ENCODE results near the gene FILIP1. TPM values are rescaled to one million over a fixed set of nuclear protein-coding genes. Genes with fewer than 3 reads are reported as not detected.

The FILIP1 gene
- total and polyA plus RNA-seq, 9 donors: 1.1 to 7.1 (median 2.7) TPM

GRCh38 chr6:75308250-75308988 is 185.2 kb downstream of the FILIP1 start:
- intact Hi-C loops (cut with DNase I): loop anchor here in 2 of 4 donors (10.0 kb wide), 1 partner anchor 206 kb away; no protein-coding TSS in a partner anchor
- Histone ChIP-seq H3K4me3 (no peak overlapping the region), H3K9me3 (no peaks in the 10 kb centered on the region), H3K4me1 (ENCODE audit: insufficient read depth) (no peaks in the 10 kb centered on the region), H3K27me3 (no peaks in the 10 kb centered on the region), H3K27ac (no peak overlapping the region), H3K36me3 (no peaks in the 10 kb centered on the region)
- WGBS, 3 donors: 70 to 76% (median 72%) methylated on average over 11 of the region's 11 CpGs
- DNase-seq: no peak
- no peak for TF ChIP-seq EP300 (IDR thresholded peaks at IDR 0.05)
- TF ChIP-seq, protein P1, sequence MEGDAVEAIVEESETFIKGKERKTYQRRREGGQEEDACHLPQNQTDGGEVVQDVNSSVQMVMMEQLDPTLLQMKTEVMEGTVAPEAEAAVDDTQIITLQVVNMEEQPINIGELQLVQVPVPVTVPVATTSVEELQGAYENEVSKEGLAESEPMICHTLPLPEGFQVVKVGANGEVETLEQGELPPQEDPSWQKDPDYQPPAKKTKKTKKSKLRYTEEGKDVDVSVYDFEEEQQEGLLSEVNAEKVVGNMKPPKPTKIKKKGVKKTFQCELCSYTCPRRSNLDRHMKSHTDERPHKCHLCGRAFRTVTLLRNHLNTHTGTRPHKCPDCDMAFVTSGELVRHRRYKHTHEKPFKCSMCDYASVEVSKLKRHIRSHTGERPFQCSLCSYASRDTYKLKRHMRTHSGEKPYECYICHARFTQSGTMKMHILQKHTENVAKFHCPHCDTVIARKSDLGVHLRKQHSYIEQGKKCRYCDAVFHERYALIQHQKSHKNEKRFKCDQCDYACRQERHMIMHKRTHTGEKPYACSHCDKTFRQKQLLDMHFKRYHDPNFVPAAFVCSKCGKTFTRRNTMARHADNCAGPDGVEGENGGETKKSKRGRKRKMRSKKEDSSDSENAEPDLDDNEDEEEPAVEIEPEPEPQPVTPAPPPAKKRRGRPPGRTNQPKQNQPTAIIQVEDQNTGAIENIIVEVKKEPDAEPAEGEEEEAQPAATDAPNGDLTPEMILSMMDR (IDR thresholded peaks at IDR 0.05): no peak
- no peak for TF ChIP-seq POLR2A (IDR thresholded peaks at IDR 0.05)

- Histone ChIP-seq H3K36me3 (no peaks in the 10 kb centered on the region), H3K27me3 (no peaks in the 10 kb centered on the region), H3K9me3 (no peaks in the 10 kb centered on the region), H3K4me3 (no peak overlapping the region), H3K27ac (no peak overlapping the region), H3K4me1 (ENCODE audit: insufficient read depth) (no peaks in the 10 kb centered on the region)
- TF ChIP-seq, protein P1 (IDR thresholded peaks at IDR 0.05): no peak
- no peak for TF ChIP-seq EP300 (IDR thresholded peaks at IDR 0.05)
- intact Hi-C loops (cut with DNase I): loop anchor here in 2 of 4 donors (10.0 kb wide), 1 partner anchor 207 kb away; no protein-coding TSS in a partner anchor
- no peak for DNase-seq
- WGBS, 3 donors: 52 to 62% (median 62%) methylated on average over 2 of the region's 2 CpGs
These were observed 186.1 kb downstream of the FILIP1 start for GRCh38 chr6:75307364-75308004.

DNA sequence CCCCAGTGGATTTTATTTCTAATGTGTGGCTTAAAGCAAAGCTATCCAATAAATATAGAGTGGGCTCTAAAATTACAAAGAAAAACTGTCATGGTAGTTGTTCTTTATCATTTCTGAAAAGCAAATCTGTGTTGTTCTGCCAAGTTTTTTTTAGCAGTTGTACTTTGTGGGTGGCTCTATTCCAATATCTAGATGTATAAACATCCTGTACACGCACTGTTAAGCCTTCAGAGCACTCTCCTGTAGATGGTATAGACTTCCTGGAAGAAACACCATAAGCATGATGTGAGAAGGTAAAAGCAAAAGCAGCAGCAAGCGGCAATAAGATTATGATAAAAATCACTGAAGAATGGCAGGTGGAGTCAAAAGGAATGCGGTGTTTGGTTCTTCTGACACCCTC is 187.5 kb downstream of the FILIP1 start:
- TF ChIP-seq POLR2A (IDR thresholded peaks at IDR 0.05): no peak
- no peak for TF ChIP-seq EP300 (IDR thresholded peaks at IDR 0.05)
- TF ChIP-seq, protein P1 (IDR thresholded peaks at IDR 0.05): no peak
- Histone ChIP-seq H3K4me3 (no peak overlapping the region), H3K27ac (no peak overlapping the region), H3K36me3 (no peaks in the 10 kb centered on the region), H3K9me3 (no peaks in the 10 kb centered on the region), H3K4me1 (ENCODE audit: insufficient read depth) (no peaks in the 10 kb centered on the region), H3K27me3 (no peaks in the 10 kb centered on the region)
- intact Hi-C loops (cut with DNase I): loop anchor here in 2 of 4 donors (10.0 kb wide), 1 partner anchor 209 kb away; no protein-coding TSS in a partner anchor
- WGBS, 3 donors: 63 to 68% (median 66%) methylated on average over 3 of the region's 3 CpGs
- no peak for DNase-seq

DNA sequence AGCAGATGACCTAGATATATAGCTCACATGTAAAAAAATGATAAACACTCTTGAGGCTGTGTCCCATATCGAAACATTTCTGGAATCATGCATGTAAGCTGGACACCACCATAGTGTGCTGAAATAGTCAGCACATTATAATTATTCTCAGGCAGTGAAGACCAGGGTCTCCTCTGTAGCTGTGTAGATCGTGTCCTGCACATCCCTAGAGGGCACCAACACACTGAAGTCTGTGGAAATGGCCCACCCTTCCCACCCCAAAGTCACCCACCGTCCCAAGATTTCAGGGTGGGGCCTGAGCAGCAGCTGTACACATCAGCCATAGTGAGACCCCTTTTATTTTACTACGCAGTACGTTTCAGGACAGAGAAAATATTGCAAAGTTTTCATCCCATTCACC is 188.0 kb downstream of the FILIP1 start:
- intact Hi-C loops (cut with DNase I): loop anchor here in 2 of 4 donors (10.0 kb wide), 1 partner anchor 209 kb away; no protein-coding TSS in a partner anchor
- no peaks in the 10 kb centered on the region for H3K9me3 ChIP-seq
- H3K4me3 ChIP-seq: no peak overlapping the region
- H3K36me3 ChIP-seq: no peaks in the 10 kb centered on the region
- 63 to 72% (median 70%) methylated on average over 5 of the region's 5 CpGs for WGBS, 3 donors
- DNase-seq: no peak
- no peaks in the 10 kb centered on the region for H3K27me3 ChIP-seq
- no peaks in the 10 kb centered on the region for H3K4me1 ChIP-seq (ENCODE audit: insufficient read depth)
- no peak overlapping the region for H3K27ac ChIP-seq
- TF ChIP-seq EP300 (IDR thresholded peaks at IDR 0.05): no peak
- TF ChIP-seq, protein P1 (IDR thresholded peaks at IDR 0.05): no peak
- TF ChIP-seq POLR2A (IDR thresholded peaks at IDR 0.05): no peak

All from ovary (tissue), 9 donors.